GM11168 (cell line): ENCODE data around the gene LHFPL2.
"Not testable (repeated sequence)": the region's sequence is repeated elsewhere in the genome, so short reads cannot be mapped to it uniquely, and the experiment has no call there.

Experiments used
- in situ Hi-C: fragments of 300-500 bp; cut with MboI; formaldehyde crosslinking; loops from one replicate; pipeline ENCODE4 v1.12.0; 2022; ENCODE audit warnings: low sequenced_read_pairs; ENCODE audit not compliant: unreplicated experiment

Gene LHFPL2

DNA sequence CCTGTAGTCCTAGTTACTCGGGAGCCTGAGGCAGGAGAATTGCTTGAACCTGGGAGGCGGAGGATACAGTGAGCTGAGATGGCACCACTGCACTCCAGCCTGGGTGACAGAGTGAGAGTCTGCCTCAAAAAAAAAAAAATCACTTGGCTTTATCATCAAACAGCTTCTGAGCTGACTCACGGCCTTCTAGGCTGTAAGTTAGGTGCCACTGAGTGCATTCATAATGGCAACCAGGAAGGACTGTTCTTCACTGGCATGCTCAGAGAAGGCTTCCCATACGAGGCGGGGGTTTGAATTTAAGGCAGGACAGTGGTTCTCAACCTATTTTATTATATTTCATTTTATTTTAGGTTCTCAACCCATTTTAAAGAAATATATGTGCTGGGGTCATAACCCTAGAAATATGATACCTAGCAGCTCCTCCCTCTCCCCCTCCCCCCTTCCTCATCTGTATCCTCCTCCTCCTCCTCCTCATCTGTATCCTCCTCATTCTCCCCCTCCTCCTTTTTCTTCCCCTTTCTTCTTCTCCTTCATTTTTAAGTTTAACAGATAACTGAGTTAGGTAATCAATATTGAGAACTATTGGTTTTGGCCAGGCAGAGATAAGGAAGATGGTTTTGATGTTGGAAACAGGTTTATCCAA, 19.0 kb upstream of the LHFPL2 start:
- in situ Hi-C loops = no loop called here

DNA sequence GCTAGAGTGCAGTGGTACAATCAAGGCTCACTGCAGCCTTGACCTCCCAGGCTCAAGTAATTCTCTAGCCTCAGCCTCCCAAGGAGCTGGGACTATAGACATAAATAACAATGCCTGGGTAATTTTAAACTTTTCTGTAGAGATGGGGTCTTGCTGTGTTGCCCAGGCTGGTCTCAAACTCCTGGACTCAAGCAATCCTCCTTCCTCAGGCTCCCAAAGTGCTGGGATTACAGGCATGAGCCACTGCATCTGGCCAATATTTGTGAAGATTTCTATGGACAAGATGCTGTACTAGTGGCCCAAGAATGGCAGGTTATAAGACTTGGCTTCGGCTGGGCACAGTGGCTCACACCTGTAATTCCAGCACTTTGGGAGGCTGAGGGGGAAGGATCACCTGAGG, 18.4 kb upstream of the LHFPL2 start:
- in situ Hi-C loops = not testable (repeated sequence)

DNA sequence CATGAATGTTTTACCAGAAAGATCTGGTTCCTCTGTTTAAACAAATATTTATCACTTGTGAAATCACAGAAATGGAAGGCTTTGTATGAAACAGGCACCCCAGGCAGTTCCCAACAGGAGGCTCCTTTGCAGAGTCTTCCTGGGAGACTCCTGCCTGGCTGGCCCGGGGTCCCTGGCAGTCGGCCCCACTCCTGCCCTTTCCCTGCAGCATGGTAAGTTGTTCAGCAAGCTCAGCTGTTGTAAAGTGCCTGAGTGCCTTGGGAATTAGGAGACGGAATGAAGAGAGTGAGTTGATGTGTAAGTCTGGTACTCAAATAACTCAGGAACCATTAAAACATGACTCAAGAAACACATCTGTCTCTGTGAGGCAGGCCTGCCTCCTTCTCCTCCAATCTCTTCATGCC, 17.5 kb upstream of the LHFPL2 start:
- in situ Hi-C loops = no loop called here

DNA sequence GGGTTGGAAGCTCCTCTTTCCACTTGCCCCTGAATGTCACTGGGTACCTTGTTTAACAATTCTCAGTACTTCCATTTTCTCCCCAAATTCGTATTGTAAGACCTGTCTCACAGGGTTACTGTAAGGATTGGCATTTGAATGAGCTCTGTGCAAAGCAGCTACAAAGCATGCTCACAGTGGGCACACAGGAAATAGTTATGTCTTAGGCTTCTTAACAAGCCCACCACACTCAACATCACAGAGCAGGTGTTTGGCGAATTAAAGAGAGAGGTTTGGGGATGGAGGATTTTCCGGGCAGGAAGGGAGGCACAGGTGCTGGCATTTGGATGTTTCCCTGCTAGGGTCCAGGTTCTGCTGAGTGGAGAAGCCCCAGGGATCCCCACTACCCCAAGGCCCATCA, 17.0 kb upstream of the LHFPL2 start:
- in situ Hi-C loops = no loop called here

DNA sequence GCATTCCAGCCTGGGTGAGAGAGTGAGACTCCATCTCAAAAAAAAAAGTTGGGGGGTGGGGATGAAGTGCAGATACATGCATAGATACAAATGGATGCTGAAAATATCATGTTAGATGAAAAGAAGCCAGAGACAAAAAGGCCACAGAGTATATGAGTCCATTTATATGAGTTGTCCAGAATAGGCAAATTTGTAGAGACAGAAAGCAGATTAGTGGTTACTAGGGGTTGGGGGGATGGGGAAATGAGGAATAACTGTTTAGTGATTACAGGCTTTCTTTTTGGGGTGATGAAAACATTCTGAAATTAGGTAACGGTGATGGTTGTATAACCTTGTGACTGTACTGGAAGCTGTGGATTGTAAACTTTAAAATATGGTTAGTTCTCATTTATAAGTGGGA, 13.8 kb upstream of the LHFPL2 start:
- in situ Hi-C loops = no loop called here

DNA sequence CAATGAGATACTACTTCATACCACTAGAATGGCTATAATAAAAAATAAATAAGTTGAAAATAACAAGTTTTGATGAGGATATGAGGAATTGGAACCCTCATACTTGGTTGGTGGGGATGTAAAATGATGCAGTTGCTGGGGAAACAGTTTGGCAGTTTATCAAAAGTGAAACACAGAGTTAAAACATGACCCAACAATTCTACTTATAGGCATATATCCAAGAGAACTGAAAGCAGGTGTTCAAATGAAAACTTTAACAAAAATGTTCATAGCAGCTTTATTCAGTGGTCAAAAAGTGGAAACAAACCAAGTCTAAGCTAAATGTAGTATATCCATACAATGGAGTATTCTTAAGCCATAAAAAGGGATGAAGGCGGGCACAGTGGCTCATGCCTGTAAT, 13.1 kb upstream of the LHFPL2 start:
- in situ Hi-C loops = no loop called here

DNA sequence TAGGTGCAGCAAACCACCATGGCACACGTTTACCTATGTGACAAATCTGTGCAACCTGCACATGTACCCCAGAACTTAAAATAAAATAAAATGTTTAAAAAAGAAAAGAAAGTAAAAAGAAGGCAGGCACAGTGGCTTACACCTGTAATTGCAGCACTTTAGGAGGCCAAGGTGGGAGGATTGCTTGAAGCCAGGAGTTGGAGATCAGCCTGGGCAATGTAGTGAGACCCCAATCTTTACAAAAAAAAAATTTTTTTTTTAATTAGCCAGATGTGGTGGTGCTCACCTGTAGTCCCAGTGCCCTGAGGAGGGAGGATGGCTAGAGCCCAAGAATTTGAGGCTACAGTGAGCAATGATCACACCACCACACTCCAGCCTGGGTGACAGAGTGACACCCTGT, 12.5 kb upstream of the LHFPL2 start:
- in situ Hi-C loops = no loop called here

DNA sequence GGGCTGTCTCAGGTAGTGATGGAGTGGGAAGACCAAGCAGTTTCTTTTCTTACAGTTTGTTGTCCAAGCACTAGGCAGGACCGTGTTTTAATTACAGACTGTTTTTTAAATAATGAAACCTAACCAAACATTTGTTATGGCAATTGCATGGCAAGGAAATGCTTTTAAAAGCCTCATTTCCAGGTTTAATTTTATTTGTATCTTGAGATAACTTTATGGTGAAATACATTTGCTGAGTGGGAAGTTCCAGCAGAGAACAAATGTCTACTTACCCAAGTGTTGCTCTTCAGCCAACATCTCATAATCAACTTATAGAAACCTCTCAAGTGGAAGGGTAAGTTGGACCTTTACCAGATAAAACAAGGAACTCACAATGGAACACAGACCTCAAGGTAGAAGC, 11.8 kb upstream of the LHFPL2 start:
- in situ Hi-C loops = no loop called here

DNA sequence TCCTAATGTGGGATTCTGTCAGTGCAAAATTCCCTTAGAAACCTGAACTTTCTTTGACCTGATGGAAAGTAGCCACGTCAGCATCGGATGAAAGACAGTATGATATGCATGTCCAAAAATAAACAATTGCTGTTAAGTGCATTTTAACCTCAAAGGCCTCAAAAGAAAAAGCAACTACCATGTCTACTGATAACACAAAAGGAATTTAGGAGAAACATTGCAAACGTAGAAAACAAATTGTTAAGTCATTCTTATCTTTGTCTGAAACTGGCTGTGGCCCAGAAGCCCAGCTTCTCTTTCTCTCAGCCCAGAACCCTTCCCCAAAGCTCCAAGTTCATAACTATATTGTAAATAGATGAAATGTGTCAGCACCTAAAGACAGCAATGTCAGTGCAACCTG, 11.1 kb upstream of the LHFPL2 start:
- in situ Hi-C loops = no loop called here

DNA sequence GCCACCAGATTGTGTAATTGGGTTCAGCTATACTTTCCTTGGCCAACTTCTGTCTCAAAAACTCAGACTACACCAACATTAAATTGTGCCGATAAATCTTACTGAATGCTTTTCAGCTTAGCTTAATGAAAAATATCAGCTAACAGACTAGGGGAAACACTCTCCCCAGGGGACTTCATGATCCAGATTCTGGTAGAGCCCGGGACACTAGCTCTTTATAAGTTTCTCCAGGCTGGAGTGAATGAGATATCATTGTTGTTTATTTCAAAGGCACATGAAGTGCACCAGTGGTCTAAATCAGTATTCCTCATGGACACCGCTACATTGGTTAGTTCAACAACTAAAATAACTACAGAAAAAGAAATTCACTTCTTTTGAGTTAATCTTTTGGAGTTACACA, 10.5 kb upstream of the LHFPL2 start:
- in situ Hi-C loops = no loop called here

DNA sequence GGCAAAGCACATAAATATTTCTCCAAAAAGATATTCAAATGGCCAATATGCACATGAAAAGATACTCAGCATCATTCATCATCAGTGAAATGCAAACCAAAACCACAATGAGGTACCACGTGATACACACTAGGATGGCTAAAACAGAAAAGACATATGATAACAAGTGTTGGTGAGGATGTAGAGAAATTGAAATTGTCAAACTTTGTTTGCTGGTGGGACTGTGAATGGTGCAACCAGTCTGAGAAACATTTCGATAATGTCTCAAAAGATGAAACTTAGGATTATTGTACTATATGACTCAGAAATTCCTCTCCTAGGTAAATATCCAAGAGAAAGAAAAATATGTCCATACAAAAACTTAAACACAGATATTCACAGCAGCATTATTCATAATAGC, 8.6 kb upstream of the LHFPL2 start:
- in situ Hi-C loops = no loop called here

DNA sequence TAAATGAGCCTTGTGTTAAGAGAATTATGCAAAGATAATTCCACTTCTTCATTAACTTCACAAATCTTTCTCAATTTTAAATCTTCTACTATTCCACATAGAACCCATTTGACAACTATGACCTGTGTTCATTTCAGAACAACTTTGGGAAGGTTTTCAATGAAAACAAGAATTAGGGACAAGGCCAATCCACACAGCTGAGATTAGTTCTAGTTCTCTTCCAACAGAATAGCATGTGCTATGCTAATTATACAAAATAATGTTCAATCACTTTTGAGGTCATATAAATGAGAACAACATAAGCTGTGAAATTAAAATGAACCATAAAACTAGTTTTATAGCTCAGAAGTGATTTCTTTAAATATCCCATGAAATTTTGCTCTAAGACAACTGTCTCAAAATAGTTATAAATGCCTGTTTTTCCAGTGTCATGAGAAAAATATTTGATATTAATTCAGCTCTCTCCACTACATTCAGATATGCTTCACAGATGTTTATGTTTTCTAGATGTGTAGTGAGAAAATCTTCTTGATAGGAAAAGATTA, 7.2 kb upstream of the LHFPL2 start:
- in situ Hi-C loops = no loop called here

DNA sequence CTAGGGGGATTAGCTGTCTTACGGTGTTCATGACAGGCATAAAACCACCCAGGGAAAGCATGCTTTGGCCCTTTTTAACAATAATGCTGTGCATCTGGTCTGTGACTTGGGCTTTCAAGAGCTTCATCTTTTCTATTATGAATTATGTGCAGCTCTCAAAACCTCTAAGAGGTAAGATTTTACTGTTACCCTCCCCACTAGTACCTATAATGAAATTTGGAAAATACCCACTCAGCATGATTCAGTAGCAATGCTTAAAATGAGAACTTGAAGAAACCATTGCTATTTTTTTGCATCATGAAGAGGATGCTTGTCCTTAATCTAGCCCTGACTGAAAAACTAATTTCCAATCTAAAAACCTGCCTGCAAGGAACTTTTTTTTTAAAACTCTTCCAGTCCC, 5.8 kb upstream of the LHFPL2 start:
- in situ Hi-C loops = no loop called here

DNA sequence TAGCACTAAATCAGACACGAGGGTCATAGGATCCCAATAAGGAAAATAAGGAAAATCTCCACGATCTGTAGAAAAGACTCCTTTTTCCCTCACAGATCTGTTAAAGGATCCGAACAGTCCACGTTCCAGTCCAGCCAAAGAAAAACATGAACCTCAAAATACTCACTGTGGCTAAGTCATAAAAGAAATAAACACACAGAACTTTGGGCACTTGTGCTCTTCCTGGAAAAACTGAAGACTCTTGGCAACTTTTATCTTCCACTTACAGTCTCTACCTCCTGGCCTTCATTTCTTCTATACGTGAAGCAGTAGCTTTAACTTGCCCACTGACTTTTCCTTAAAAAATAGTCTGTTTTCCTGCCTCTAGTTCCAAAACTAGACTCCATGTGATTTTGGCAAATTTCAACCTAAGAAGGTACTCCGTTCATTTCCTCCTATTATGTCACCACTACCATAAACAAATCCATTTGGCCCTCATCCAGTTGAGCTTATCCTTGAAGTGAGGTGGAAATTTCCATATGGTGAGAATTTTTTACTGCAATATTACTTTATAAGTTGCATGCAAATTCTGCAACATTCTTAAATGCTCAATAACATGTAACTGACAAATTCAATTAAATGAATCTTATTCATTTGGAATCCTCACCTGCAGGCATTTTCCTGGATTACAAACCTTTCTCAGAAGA, 5.3 kb upstream of the LHFPL2 start:
- in situ Hi-C loops = no loop called here

DNA sequence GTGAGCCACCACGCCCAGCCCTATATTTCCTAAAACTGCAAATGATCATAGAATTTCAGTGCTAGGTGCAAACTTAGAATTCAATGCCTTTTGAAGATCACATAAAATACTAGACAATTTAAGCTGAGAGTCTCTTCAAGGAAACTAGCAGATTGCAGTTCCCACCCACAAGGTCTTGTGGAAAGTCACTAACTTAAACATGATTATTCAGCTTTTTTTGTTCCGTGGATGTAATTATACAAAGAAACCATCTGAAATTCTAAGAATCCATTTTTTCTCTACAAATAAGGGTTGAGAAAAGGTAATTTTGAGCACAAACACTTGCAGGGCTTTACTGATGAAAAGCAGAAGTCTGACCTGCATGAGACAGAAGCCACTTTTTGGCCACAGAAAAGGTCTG, 4.5 kb upstream of the LHFPL2 start:
- in situ Hi-C loops = no loop called here

DNA sequence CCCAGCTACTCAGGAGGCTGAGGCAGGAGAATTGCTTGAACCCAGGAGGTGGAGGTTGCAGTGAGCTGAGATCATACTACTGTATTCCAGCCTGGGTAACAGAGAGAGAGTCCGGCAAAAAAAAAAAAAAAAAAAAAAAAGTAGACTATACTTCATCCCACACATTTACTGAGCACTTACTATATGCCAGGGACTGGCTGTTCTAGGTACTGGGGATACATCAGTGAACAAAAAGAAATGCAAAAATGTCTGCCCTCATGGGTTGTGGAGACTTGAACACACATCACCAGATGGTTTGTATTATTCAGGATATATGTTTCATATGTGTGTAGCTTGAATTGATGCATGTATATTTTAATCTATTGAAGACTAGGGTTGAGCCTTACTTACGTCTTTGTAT, 2.9 kb upstream of the LHFPL2 start:
- in situ Hi-C loops = no loop called here

DNA sequence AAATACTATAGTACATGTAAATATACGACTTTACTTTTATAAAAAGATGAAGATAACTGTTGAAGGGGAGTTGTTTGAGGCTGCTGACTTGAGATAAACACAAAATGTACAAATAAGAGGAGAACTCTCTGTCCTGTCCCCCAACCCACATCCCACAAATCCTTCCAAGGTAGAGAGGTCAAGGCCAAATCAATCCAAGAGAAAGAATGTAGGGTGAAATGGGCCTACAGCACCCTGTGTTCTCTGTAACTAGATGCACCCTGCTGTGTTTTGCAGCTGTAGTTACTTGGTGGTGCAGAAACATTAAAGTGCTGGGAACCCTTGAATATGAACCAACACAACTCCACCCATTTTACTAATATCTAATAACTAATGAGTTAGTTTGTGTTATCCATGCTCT, 2.0 kb upstream of the LHFPL2 start:
- in situ Hi-C loops = no loop called here

DNA sequence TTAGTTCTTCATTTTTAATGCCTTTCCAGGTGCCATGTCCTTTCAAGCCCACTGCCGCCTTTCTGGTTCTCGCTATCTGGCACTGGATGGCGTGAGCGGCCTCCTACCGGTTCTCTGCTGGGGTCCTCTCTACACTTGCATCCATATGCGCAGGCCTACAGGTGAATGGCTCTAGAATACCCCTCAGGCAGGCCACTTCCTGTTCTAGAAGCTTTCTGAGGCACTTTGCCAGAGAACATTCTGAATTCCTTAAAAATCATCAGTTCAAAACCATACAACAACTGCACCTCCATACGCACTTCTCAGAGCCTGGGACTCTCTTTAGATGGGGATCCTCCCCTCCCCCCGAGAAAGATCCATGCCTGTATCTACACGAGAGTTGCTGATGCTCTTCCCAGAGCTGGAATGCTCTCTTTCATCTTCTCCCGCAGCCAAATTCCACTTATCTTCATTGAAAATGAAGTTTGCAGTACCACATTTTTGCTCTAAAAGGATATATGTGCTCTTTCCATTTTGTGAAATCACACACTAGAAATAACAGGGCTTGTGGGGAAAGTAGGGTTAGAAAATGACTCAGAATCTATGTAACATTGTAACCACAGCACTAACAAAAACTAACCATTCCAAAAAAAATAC, 1.4 kb upstream of the LHFPL2 start:
- in situ Hi-C loops = no loop called here

DNA sequence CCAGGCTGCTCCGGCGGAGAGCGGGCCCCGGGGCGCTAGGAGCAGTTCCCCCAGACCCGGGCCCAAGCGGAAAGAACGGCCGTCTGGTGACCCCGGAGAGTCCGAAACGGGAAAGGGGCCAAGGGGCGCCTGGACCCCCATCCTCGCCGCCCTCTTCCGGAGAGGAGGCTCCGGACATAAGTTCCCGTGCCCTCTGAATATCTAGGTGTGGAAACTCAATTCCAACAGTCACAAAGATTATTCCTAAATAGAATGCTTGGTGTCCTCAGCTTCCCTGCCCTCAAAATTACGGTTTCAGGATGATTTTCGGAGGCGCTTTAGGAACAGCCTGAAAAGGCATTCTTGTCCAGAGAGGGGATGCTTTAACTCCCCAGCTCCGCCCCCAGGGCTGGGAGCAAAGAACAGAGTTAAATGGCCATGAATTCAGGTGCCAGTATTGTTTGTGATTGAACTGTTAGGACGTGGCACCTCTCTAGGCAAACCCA, 681 bp upstream of the LHFPL2 start:
- in situ Hi-C loops = no loop called here

DNA sequence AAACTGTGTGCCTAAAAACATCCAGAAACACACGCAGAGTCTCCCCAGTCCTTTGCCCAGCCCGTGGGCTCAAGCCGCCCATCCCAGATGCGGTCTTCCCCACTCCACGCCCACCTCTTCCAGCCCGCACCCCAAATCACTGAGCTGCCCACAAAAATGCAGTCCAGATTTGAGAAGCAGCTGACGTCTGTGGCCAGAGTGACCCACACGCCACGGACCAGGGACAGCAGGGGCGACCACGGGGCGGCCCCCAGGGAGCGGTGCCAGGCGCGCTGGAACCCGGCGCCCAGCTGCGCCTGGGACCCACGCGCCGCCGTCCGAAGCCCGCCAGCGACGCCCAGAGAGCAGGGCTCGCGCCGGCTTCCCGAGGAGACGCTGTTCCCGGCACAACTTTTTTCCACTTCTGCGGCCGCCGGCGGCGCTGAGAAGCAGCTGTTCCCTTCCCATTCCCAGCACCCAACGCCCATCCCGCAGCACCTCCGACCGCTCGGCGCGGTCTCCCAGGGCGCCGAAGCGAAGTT, 674 bp downstream of the LHFPL2 start:
- in situ Hi-C loops = no loop called here

DNA sequence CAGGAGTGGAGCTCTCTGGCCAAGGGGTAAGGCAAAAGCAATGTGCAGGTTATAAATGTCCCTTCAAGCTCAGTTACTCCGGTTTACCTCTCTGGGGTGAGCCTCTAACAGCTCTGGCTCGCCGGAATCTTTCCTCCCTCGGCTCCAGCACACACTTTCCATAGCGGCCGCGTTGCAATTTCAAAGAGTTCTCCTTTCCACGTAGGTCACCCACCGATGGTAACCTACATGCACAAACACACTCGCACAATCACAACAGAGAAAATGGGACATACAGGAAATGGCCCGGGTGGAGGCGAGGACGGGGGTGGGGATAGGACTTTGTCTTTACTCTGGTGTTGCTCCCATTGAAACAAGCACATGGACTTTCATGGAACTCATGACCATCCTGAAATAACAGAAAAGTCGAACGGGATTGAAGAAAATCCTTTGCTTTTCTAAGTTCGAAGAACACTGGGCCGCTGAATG, 1.2 kb downstream of the LHFPL2 start:
- in situ Hi-C loops = no loop called here
